NCI-H524 (cell line): ENCODE measurements around the gene RASGRP3.

Experiments used
- DNase-seq, 2 experiments: peaks; one replicate each; lab custom pipeline; 2025; lab: John Stamatoyannopoulos, UW

The RASGRP3 gene

DNA sequence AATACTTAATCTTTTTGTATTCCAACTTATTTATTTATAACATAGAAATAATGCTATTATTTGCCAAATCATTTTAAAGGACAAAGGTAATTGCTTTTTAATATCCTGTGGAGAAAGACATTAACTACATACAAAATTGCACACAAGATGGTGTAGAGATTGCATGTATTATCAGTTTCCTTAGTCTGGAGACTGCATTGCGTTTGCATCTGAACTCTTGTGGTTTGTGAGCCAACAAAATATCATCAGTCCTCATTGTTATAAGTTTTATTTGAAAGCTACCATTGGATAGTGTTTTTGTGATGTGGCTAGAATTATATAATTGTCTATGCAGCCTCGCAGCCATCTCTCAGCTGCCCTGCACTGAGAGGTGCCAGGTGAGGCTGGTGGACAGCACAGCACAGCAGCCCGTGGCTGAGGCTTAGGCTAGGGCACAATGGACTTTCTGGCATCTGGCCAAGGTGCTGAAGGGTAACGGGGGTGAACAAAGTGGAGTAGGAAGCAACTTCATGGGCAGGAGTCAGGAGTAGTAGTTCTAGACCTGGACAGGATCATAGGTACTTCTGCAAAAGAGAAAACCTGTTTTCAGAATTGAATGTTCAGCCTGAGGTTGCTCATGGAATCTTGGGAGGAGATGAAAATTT is 15.1 kb downstream of the RASGRP3 start:
- no peak for DNase-seq

DNA sequence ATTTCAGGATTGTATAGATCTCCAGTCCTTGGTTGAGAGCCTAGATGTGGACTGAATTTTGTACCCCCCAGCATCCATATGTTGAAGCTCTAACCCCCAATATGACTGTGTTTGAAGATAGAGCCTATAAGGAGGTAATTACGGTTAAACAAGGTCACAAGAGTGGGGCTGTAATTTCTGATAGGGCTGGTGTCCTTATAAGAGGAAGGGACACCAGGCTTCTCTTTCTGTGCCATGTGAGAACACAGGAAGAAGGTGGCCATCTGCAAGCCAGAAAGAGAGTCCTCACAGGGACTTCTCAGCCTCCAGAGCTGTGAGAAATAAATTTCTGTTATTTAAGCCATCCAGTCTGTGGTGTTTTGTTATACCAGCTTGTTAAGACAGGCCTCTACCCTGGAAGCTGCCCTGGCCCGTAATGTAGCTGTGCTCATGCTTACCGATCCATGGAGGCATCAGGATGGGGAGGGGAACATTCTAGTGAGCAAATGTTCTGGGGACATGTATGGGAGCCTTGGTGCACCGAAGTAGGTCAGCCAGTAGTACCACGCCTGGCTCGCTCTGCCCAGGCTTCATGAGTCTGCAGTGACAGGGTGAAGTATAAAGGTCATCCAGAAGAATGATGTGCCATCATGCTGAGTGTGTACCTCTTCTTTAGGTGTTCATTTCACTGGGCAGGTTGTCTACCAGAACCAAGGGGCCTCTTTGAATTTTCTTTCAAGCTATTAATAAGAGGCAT is 16.1 kb downstream of the RASGRP3 start:
- no peak for DNase-seq

DNA sequence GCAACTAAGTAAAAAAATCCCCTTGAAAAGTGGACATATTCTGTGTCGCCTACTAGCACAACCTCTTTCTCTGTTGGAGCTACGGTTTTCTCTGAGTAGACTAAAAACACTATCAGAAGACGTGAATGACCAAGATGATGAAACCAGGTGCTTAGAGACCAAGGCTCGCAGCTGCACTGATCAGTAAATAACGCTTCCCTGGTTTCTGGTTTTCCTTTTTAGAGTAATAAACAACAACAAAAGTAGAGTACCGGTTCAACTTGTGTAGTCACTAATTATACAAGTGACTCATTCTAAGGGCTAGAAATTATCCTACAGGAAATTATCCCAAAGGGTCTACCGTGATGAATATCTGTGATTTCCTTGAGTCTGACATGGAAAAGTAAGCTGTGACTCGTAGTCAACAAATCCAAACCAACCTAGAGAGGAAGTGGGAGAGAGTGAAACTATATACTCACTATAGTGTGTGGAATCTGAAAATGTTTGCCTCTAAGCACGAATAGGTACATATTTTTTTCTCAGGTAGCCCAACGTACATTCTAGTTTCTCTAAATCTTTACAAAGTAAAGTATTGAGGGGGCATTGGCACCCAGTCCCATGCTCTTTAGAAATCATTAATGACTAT is 17.8 kb downstream of the RASGRP3 start:
- DNase-seq, result no peak

DNA sequence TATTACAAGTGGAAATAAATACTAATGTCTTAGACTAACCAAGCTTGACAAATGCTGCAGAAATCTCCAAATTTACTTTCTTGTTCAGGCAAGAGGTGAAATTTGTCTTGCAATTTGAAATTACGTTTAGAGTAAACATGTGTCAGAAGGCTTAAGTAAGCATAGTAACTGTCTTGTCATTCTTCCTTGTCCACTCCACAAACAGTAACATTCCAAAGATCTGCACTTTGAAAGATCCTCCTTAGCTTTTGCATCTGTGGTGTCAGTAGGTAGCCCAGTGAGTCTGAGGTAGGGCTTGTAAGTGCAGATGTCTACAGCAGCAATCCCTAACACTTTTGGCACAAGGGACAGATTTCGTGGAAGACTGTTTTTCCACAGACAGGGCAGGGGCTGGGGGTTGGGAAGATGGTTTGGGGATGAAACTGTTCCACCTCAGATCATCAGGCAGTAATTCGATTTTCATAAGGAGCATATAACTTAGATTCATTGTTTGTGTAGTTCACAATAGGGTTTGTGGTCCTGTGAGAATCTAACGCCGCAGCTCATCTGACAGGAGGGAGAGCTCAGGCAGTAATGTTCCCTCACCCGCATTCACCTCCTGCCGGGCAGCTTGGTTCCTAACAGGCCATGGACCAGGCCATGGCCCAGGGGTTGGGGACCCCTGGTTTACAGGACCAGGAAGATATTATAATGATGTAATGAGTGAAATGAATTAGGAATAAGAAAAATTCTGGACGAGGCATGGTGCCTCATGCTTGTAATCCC is 18.6 kb downstream of the RASGRP3 start:
- DNase-seq, result no peak

DNA sequence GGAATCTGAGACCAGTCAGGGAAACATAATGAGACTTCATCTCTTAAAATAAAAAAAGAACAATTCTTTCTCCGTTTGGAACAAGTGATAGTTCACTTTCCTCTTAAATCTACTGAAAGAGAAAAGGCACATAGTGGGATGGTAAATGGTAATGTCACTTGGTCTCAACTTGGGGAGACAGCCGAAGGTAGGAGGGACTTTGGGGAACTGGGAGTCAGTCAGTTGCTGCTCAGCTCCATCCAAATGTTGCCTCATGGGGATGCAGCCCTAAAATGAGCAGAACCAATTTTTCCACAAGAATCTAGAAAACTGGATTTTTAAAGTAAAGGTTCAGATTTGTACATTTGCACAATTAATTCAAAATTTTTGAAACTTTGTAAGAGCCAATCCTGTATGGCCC is 19.2 kb downstream of the RASGRP3 start:
- no peak for DNase-seq

DNA sequence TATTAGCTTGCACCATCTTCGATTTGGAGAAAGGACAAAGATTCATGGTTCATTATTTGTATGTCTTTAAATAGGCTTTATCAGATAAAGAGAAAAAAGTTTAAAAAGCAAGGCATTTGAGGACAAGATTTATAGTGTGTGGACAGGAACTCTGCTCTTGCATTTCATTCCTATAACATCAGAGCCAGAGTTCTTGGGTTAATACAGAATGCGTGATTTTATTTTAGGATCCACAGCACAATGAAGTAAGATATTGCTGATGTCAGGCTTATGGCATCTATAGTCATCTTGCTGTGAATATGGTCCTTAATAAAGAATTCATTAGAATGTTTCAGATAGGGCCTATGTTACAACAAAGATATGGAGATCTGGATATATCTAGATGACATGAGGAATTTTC is 19.7 kb downstream of the RASGRP3 start:
- DNase-seq, result no peak

DNA sequence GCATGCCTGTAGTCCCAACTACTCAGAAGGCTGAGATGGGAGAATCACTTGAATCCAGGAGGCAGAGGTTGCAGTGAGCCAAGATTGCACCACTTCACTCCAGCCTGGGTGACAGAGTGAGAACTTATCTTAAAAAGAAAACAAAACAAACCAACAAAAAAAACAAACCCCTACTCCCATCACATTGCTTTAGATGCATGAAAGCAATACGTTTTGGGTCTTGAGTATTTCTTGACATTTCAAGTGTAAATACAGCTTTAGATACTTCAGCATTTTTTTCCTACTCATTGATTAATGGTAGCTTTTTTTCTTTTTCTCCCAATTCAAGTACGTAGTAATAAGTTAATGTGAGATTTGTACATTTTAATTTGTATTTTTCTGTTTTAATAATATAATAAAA is 20.3 kb downstream of the RASGRP3 start:
- DNase-seq, result no peak

DNA sequence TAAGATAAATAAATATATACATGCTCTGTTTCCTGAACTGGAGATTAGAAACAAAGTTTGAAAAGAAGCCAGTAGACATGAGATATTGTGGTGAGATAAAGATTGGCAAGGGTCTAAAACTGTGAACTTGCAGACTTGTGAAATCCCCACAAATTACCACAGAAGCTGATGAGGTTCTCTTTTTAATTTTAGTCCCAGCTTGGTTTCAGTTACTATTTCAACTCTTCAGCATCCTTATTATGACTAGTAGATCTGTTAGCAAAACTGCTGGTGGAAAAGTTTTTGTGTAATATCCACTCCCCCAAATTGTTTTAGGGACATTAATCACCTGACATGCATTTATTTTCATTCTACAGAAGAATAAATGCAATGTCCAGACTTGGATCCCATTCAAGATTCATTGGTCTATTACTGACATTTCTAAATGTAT is 20.8 kb downstream of the RASGRP3 start:
- no peak for DNase-seq

DNA sequence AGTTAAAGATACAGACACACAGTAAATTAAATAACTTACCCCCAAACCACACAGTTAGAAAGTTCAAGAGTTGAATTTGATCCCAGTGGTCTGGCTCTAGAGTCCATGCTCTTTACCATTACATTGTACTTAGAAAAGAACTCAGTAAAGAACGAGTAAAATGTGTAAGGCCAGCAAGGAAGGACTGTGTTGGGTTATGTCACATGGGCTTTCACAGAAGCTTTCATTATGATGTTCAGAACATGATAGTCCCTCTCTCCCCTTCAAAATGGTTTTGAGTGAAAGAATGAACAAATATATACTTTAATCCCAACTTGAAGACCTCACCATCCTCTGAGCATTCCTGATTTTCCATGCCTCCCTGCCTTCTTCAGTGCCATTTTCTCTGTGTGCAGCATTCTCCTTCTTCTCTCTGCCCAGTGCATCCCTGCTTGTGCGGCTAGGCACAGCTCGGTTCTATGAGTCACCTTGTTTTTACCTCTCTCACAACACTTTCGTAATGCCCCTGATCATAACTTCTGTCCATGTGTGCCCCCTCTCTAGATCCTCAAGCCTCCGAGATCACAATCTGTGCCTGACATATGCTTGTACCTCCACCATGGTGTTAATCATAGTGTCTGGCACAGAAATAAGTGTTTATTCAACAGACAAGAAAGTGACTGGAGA is 22.0 kb downstream of the RASGRP3 start:
- DNase-seq, result peak in 1 of 2 experiments; percentile 60

DNA sequence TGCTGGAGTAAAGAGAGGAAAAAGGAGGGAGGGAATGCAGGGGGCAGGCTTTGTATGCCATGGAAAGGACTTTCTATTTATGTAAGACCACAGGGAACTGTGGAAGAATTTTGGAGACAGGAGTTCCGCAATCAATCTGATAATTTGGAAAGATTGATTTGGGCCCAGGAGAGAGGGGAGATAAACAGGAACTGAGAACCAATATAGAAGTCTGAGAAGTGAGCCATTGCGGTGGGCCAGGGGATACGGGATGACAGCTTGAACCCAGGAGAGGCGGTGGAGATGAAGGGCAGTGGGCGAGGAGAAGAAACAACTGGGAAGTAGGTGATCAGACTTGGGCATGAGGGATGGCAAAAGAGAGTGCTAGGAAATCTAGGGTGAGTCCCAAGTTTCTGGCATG is 23.7 kb downstream of the RASGRP3 start:
- no peak for DNase-seq

DNA sequence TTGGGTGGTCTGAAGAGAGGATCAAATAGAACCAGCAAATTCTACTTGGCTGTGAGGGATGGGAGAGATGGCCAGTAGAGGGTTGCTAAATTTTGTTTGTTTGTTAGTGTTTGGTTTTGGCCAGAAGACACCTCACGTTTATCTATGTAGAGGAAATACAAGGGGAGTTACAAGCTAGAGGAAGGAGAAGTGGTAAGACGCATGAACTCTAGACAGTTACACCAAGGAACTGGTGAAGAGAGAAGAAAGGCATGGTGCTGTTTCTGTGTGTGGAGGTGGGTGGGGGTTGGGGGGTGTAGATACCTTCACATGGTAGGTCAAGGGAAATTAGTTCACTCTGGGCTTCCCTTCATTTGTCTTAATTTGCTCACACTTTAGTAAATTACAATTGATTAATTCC is 25.6 kb downstream of the RASGRP3 start:
- DNase-seq, result no peak

DNA sequence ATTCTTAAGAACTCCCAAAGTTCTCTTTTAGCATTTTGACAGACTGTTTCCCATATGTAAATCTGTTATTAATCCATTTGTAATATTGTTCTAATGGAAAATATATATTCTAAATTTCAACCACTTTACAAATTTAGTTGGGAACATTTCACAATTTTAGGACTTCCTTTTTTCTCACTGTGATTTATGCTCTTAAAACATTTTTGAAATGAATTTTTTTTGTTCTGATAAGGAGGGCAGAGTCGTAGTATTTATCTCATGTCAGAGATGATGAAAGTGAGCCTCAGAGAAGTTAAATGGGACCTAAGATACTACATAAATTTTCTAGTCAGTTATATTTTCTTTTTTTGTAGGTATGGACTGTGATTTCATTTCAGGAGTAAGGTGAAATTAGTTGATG is 26.6 kb downstream of the RASGRP3 start:
- DNase-seq, result no peak

DNA sequence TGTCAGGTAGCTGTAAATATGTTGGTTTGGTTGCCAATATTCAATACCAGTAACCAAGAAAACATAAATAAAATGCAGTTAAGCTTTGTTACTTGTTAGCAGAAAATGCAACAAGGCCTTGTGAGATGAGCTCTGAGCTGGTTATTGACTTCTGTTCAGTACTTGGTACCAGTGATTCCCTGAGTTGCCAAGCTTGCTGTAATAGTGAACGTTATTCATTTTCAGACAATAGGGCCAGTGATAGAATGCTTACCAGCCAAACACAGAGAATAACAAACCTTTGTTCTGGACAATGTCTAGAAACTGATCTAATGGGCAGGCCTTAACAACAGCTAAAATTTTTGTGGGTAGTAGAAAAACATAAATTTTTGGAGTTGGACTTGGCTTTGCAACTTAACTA is 29.5 kb downstream of the RASGRP3 start:
- no peak for DNase-seq

DNA sequence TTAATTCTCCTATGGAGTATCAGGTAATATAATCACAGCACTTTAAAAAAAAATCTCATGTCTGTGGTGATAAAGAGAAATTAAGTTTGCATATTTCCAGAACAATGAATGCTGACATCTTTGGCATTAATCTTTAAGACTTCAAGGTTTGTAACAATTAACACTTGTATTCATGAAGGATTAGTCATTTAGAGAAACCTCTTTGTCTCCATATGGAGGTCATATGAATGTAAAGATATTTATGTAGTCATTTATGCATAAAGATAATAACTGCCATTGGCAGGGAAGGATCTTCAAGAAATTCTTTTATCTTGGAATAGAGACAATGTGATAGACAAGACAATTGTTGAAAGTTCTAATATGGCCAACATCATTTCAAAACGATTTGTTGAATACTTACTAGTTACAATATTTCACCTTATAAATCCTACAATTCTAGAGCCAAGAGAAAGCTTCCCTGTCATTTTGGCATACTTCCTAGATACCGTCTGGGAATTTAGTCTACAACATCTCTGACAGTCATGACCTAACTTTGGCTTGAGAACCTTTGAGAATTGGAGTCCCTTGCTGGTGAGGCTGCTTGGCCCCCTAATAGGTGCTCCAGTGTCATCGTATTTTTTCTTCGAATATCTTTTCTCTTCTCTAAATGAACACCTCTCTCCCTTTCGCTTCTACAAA is 33.6 kb downstream of the RASGRP3 start:
- DNase-seq, result no peak

DNA sequence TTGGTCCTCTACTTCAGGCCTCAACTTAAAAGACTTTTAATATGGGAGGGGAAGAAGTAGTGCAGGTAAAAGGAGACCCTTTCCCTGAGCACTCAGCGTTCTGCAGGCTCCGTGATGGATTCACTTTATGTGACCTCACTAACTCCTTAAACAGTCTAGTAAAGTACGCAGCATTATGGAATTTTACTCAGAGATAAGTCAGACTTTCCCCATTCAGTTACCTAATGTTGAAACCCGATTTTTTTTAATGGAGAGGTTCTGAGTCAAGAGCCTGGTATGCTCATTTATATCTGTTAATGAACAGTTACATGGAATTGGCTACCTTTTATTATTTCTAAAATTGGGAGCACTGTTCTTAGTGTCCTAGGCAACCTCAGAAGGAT is 34.1 kb downstream of the RASGRP3 start:
- DNase-seq, result no peak

DNA sequence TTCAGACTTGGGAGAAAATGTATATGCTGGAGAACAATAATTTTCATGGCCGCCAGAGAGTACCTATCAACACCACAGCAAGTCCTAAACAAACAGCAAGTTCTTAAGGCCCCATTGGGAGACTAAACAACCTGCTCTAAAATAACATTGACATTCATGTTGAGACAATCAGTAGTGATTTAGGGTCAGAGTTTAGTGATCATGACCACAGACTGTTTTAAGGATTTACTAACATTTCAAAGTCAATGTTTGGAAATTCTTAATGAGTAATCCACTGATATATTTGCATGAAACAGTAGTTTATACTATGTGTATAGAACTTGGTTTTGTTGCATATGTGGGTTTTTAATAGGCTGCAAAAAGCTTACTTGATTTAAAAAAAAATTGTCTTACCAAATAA is 34.7 kb downstream of the RASGRP3 start:
- DNase-seq, result no peak

DNA sequence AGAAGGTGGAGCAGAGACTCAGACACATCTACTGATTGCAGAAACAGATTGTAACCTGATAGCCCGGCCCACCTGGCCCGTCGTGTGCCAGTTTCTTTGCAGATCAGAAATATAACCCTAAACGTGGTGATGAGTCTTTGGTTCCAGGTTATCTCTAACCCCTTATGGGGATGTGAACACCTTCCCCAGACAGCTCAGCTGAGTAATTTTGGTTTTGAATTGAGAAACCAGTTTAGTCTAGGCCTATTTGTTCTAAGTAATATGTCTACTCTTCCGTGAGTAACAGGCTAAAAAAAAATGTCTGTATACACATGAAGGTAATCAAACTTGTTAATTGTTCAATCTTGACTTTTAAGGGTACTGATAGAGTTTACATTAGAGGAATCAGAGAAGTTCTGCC is 35.7 kb downstream of the RASGRP3 start:
- DNase-seq, result peak in 1 of 2 experiments; percentile 19

DNA sequence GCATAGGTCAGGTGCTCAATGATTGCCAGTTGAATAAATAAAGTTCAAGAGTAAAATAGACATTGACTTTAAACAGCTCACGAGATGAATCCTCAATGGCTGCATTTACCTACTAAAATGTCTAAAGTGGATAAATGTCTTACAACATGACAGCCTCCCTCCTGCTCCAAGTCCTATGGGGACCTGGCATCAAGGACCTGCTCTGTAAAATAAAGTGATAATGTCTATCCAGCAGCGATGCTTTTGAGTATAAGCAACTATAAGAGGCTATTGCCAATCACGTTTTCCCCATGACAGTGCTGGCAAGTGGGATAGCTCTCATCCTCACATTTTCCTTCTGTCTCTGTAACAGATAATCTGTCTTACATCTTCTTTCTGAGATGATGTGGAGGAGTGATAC is 37.0 kb downstream of the RASGRP3 start:
- DNase-seq, result no peak

DNA sequence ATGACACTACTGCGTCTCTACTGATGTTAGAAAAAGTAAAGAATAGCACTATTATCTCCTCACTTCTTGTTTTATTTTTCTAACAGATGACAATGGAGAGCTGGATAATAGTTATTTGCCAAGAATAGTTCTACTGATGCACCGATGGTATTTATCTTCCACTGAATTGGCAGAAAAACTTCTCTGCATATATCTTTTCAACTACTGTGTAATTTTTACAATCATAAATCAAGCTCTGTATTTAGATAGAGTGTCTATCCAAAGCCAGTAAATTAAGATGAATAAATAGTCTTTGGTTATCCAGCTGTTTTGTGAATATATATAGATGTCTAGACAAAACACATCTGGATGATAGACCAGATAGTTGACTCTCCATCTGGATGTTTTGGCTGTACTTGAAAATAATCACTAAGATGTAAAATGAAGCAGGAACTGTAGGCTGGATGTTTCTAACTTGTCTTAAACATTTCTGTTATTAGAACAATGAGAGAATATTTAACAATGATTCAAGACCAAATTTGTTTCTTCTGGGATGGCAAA is 40.1 kb downstream of the RASGRP3 start:
- DNase-seq, result no peak

DNA sequence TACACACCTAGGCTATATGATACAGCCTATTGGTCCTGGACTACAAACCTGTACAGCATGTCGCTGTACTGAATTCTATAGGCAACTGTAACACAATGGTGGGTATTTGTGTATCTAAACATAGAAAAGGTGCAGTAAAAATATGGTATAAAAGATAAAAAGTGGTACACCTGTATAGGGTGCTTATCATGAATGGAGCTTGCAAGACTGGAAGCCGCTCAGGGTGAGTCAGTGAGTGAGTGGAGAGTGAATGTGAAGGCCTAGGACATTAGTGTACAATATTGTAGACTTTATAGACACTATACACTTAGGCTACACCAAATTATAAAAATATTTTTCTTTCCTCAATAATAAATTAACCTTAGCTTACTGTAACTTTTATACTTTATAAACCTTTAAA is 41.8 kb downstream of the RASGRP3 start:
- DNase-seq, result no peak

DNA sequence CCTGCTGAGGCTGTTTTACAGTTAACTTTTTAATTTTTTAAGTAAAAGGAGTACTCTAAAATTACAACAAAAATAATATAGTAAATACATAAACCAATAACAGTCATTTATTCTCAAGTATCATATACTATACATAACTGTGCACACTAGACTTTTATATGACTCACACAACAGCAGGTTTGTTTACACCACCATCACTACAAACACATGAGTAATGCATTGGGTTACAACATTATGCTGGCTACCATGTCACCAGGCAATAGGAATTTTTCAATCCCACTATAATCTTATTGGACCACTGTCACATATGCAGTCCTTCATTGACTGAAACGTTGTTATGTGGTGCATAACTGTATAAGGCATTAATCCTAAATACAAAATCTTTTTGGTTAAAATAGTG is 42.5 kb downstream of the RASGRP3 start:
- no peak for DNase-seq
